Thoracic aorta (tissue), 2 donors: ENCODE results near the gene KRT16. TPM values are rescaled to one million over a fixed set of nuclear protein-coding genes. Genes with fewer than 3 reads are reported as not detected.
"Not testable (repeated sequence)": the region's sequence is repeated elsewhere in the genome, so short reads cannot be mapped to it uniquely, and the experiment has no call there.

Experiments used
- ATAC-seq: fragments of 150-250 bp; one replicate; pipeline ENCODE4 v1.8.0; 2017; ENCODE audit warnings: low read depth; ENCODE audit not compliant: insufficient number of reproducible peaks, low FRiP score
- DNase-seq: peaks from one replicate; pipeline ENCODE4 v3.0.0-alpha.2; 2020; ENCODE audit warnings: low spot score
- H3K27ac ChIP-seq, 2 donors: fragments of 200-600 bp; sonication (generic); 1 replicate in 1 of 2; 2 replicates in 1 of 2; pipeline ENCODE4 v1.5.1; 2016; ENCODE audit warnings: mild to moderate bottlenecking in 2 of 2, moderate library complexity in 2 of 2
- H3K27me3 ChIP-seq: fragments of 200-600 bp; sonication (generic); replicated peaks from 2 replicates; pipeline ENCODE4 v1.6.0; 2016; ENCODE audit warnings: mild to moderate bottlenecking; ENCODE audit not compliant: insufficient read depth
- H3K36me3 ChIP-seq: fragments of 200-600 bp; sonication (generic); one replicate; pipeline ENCODE4 v1.5.1; 2016
- H3K4me1 ChIP-seq, 2 donors: fragments of 200-600 bp; sonication (generic); 1 replicate in 1 of 2; 2 replicates in 1 of 2; pipeline versions ENCODE4 v1.5.1 to v1.6.0; 2016; ENCODE audit warnings: low read depth in 2 of 2, mild to moderate bottlenecking in 1 of 2; ENCODE audit not compliant: control insufficient read depth in 1 of 2
- H3K4me3 ChIP-seq: fragments of 200-600 bp; sonication (generic); 2 replicates; pipeline ENCODE4 v1.5.1; 2016; ENCODE audit warnings: mild to moderate bottlenecking
- H3K9me3 ChIP-seq: fragments of 200-600 bp; sonication (generic); 2 replicates; pipeline ENCODE4 v1.5.1; 2016
- total RNA-seq, 2 donors: library from RNA; depleted of rRNA; stranded (reverse); fragments of >200 nt; gene quantifications; one replicate each; pipeline versions ENCODE4 v1.1.0 to v1.2.3, GENCODE V29; 2016
- TF ChIP-seq, protein P1 (sequence below): fragments of 200-600 bp; sonication (generic); IDR thresholded peaks from one replicate; pipeline ENCODE4 v1.5.1; 2019; ENCODE audit warnings: antibody characterized with exemption

The KRT16 gene
- total RNA-seq, 2 donors from 2014 or later = 6.5 to 16.8 TPM

DNA sequence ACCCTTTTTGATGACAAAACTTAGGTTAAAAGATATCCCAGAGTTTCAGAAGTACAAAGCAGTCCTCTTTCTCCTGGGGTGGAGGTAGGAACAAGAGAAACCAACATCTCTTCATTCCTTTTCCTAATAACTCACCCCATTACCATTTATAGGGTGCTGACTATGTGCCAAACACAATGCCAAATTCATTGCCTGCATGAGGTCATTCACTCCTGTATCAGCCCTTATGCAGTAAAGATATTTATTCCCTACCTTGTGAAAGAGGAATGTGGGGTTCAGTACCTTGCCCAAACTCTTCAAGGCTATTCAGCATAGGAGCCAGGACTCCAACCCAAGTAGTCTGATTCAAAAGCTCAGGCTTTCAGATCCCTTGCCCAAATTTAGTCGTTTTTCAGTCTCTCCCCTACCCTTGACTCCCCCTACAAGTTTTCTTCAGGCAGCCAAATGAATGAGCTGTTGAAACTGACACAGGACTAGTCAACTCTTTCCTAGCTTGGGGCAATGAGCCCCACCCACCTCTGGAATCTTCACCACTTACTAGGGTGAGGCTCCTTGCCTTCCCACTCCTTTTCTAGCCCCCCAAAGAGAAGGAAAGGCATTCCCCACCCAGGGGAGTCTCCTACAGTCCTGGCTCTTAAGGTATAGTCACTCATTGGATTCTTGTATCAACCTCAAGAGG is 31.7 kb downstream of the KRT16 start:
- Histone ChIP-seq H3K9me3 (no peaks in the 10 kb centered on the region), H3K36me3 (no peaks in the 10 kb centered on the region), H3K27ac (no peak overlapping the region), H3K27me3 (no peaks in the 10 kb centered on the region), H3K4me1 (peaks cover 3 to 15% of the 10 kb centered on the region in 2 donors), H3K4me3 (no peak overlapping the region)
- ATAC-seq = no peak
- TF ChIP-seq, protein P1, sequence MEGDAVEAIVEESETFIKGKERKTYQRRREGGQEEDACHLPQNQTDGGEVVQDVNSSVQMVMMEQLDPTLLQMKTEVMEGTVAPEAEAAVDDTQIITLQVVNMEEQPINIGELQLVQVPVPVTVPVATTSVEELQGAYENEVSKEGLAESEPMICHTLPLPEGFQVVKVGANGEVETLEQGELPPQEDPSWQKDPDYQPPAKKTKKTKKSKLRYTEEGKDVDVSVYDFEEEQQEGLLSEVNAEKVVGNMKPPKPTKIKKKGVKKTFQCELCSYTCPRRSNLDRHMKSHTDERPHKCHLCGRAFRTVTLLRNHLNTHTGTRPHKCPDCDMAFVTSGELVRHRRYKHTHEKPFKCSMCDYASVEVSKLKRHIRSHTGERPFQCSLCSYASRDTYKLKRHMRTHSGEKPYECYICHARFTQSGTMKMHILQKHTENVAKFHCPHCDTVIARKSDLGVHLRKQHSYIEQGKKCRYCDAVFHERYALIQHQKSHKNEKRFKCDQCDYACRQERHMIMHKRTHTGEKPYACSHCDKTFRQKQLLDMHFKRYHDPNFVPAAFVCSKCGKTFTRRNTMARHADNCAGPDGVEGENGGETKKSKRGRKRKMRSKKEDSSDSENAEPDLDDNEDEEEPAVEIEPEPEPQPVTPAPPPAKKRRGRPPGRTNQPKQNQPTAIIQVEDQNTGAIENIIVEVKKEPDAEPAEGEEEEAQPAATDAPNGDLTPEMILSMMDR = no peak
- DNase-seq = no peak

DNA sequence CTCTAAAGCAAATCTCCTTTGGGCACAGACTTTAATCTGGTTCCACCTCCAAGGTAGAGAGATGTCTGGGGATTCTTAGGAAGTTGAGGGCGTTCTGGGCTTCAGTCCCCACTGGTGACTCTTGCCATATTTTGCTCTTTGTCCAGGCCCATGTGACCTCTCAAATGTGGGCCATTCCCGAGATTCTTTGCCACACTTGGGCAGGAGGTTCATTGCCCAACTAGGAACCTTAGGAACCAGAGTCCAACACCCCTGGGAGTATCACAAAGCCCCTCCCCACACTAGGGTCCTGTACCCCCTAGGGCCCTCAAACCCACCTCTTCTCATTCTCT is 32.4 kb downstream of the KRT16 start:
- TF ChIP-seq, protein P1 = no peak
- Histone ChIP-seq H3K4me1 (peaks cover 3 to 15% of the 10 kb centered on the region in 2 donors), H3K27me3 (no peaks in the 10 kb centered on the region), H3K9me3 (no peaks in the 10 kb centered on the region), H3K36me3 (no peaks in the 10 kb centered on the region), H3K4me3 (no peak overlapping the region), H3K27ac (no peak overlapping the region)
- ATAC-seq = no peak
- no peak for DNase-seq

DNA sequence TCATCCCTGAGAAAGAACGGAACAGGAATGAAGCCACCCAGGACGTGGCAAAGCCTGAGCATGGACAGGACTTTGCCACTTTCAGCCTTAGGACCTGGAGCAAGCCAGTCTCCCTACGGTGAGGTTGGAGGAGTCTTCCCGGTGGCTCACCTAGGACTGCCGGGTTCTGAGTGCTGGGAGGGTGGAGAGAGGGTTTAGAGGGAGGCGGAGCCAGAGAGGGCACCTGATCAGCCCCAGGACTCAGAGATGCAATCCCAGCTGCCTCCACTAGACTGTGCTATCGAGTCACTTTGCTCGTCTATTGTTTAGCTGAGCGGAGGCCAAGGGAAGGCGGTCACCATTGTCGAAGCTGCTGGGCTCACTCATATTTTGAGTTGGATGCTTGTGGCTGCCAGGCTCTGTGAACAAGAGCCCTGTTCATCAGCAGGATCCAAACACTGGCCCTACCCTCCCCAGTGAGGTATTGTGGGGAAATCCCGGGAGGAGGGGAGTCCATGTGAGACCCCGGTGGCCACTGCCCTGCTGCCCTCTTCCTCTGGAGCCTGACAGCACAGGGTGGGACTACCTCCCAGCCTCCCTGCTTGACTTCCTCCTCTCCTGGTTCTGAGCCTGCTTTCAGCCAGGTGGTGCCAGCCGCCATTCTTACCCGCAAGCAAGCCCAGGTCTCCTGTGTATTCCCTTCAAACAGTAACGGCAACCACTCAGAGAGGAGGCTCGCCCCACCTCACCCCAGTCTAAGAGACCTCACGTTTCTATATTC is 32.9 kb downstream of the KRT16 start:
- Histone ChIP-seq H3K9me3 (no peaks in the 10 kb centered on the region), H3K4me3 (peak overlapping the region; percentile 60), H3K27me3 (no peaks in the 10 kb centered on the region), H3K27ac (no peak overlapping the region), H3K4me1 (peaks cover 3 to 15% of the 10 kb centered on the region in 2 donors), H3K36me3 (no peaks in the 10 kb centered on the region)
- TF ChIP-seq, protein P1 = peak; percentile 82
- peak; percentile 74 for ATAC-seq
- DNase-seq = peak; percentile 57

DNA sequence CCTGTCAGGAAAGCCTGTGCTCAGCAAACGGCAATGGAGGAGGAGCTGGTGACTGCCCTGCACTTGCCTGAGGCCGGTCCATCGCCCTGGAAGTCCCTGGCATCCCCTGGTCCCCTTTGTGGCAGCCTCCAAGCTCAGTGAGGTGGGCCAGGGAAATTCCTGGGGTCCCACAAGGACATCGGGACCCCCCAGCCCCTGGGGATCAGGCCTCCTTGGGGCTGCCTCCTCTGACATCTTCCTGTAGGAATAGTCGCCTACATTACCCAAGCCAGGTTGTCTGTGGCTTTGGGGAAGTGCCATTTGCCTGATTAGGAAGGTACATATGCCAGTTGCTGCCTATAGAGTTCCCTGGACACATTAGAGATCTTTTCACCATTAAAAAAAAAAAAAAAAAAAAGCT is 33.6 kb downstream of the KRT16 start:
- Histone ChIP-seq H3K4me1 (peaks cover 3 to 15% of the 10 kb centered on the region in 2 donors), H3K36me3 (no peaks in the 10 kb centered on the region), H3K4me3 (no peak overlapping the region), H3K27ac (no peak overlapping the region), H3K9me3 (no peaks in the 10 kb centered on the region), H3K27me3 (no peaks in the 10 kb centered on the region)
- no peak for DNase-seq
- TF ChIP-seq, protein P1 = no peak
- no peak for ATAC-seq

DNA sequence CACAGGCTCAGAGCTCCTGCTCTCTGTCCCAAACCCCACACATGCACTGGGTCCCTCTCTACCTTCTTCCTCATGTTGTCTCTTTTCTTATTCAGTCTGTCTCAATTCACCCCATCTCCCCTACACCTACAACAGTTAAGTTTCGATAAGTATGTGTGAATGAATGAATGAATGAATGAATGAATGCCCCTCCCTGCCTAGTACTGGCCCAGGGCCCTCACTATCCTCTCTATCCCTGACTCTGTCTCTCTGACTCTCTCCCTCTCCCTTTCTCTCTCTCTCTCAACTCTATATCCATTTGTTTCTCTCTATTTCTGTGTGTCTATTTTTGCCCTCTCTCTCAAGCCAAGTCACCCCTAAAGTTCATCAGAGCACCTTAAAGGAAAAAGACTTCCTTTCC is 34.0 kb downstream of the KRT16 start:
- no peaks in the 10 kb centered on the region for H3K36me3 ChIP-seq
- no peaks in the 10 kb centered on the region for H3K9me3 ChIP-seq
- TF ChIP-seq, protein P1 = no peak
- no peak overlapping the region for H3K27ac ChIP-seq
- H3K4me3 ChIP-seq = no peak overlapping the region
- peaks cover 3 to 15% of the 10 kb centered on the region in 2 donors for H3K4me1 ChIP-seq
- no peak for ATAC-seq
- no peak for DNase-seq
- no peaks in the 10 kb centered on the region for H3K27me3 ChIP-seq

DNA sequence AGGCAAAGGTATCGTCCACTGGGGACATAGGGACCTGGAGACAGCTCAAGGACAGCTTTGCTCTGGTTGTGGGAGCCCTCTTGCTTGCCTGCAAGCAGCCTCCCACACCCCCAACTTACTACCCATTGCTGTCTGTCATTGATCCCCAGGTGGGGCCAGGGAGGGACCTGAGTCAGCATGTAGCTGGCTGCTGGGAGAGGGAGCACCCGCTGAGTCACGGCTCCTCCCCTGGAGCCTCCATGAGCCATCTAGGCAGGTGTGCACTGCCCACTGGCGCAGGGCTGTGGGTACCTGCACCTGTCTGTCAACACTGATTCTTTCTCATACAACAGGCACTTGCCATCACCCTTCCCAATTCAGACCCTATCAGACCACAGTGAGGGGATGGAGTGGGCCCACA is 35.8 kb downstream of the KRT16 start:
- H3K4me1 ChIP-seq = peaks cover 3 to 15% of the 10 kb centered on the region in 2 donors
- not testable (repeated sequence) for DNase-seq, H3K9me3 ChIP-seq, H3K36me3 ChIP-seq, H3K4me3 ChIP-seq, H3K27me3 ChIP-seq, H3K27ac ChIP-seq, ATAC-seq
